ENCODE measurements around the gene SYT1.

The SYT1 gene

GRCh38 chr12:78864403-78864869 is at the start of gene SYT1:
SYT1 (plus strand) TSS chr12:78864774.
- H3K4me3 ChIP-seq (ENCODE audit: severe bottlenecking): peak within 1 kb of the TSS; percentile 62
- TF ChIP-seq CTCF (IDR thresholded peaks at IDR 0.05; ENCODE audit: poor library complexity, severe bottlenecking): no peak
- no peaks in the 10 kb centered on the region for H3K27me3 ChIP-seq (ENCODE audit: insufficient read depth, poor library complexity, severe bottlenecking)
- H3K36me3 ChIP-seq (ENCODE audit: low read depth): no peaks in the 10 kb centered on the region; the same call in 1 of the 2 replicates
- DNase-seq (ENCODE audit: low spot score) (peak; percentile 82), ATAC-seq (ENCODE audit: low read depth) (peak; percentile 90)
- H3K9me3 ChIP-seq (ENCODE audit: severe bottlenecking): no peaks in the 10 kb centered on the region
- peaks cover 5% of the 10 kb centered on the region for H3K4me1 ChIP-seq (ENCODE audit: insufficient read depth, poor library complexity, severe bottlenecking)
- peak within 1 kb of the TSS; percentile 6 for H3K27ac ChIP-seq (ENCODE audit: poor library complexity, severe bottlenecking)

GRCh38 chr12:78818487-78818886 is 46.1 kb upstream of the SYT1 start:
- Histone ChIP-seq H3K9me3 (ENCODE audit: severe bottlenecking) (no peaks in the 10 kb centered on the region), H3K27ac (ENCODE audit: poor library complexity, severe bottlenecking) (no peak overlapping the region), H3K36me3 (ENCODE audit: low read depth) (no peaks in the 10 kb centered on the region), H3K4me1 (ENCODE audit: insufficient read depth, poor library complexity, severe bottlenecking) (no peaks in the 10 kb centered on the region), H3K4me3 (ENCODE audit: severe bottlenecking) (no peak overlapping the region), H3K27me3 (ENCODE audit: insufficient read depth, poor library complexity, severe bottlenecking) (no peaks in the 10 kb centered on the region)
- ATAC-seq (ENCODE audit: low read depth) (no peak), DNase-seq (ENCODE audit: low spot score) (no peak)
- TF ChIP-seq CTCF (IDR thresholded peaks at IDR 0.05; ENCODE audit: poor library complexity, severe bottlenecking): no peak

- Histone ChIP-seq H3K27ac (ENCODE audit: poor library complexity, severe bottlenecking) (no peak overlapping the region), H3K4me3 (ENCODE audit: severe bottlenecking) (no peak overlapping the region), H3K27me3 (ENCODE audit: insufficient read depth, poor library complexity, severe bottlenecking) (no peaks in the 10 kb centered on the region), H3K9me3 (ENCODE audit: severe bottlenecking) (no peaks in the 10 kb centered on the region), H3K36me3 (ENCODE audit: low read depth) (no peaks in the 10 kb centered on the region), H3K4me1 (ENCODE audit: insufficient read depth, poor library complexity, severe bottlenecking) (no peaks in the 10 kb centered on the region)
- no peak for TF ChIP-seq CTCF (IDR thresholded peaks at IDR 0.05; ENCODE audit: poor library complexity, severe bottlenecking)
- DNase-seq (ENCODE audit: low spot score): no peak
- ATAC-seq (ENCODE audit: low read depth): no peak
Observed at GRCh38 chr12:78820946-78821345, 43.6 kb upstream of the SYT1 start.

GRCh38 chr12:78824918-78825317 is 39.7 kb upstream of the SYT1 start:
- Histone ChIP-seq H3K27ac (ENCODE audit: poor library complexity, severe bottlenecking) (no peak overlapping the region), H3K4me3 (ENCODE audit: severe bottlenecking) (no peak overlapping the region), H3K4me1 (ENCODE audit: insufficient read depth, poor library complexity, severe bottlenecking) (no peaks in the 10 kb centered on the region), H3K9me3 (ENCODE audit: severe bottlenecking) (no peaks in the 10 kb centered on the region), H3K36me3 (ENCODE audit: low read depth) (no peaks in the 10 kb centered on the region), H3K27me3 (ENCODE audit: insufficient read depth, poor library complexity, severe bottlenecking) (no peaks in the 10 kb centered on the region)
- TF ChIP-seq CTCF (IDR thresholded peaks at IDR 0.05; ENCODE audit: poor library complexity, severe bottlenecking): no peak
- DNase-seq (ENCODE audit: low spot score) (no peak), ATAC-seq (ENCODE audit: low read depth) (no peak)

GRCh38 chr12:78829690-78830089 is 34.9 kb upstream of the SYT1 start:
- no peak for DNase-seq (ENCODE audit: low spot score)
- no peaks in the 10 kb centered on the region for H3K36me3 ChIP-seq (ENCODE audit: low read depth)
- H3K4me1 ChIP-seq (ENCODE audit: insufficient read depth, poor library complexity, severe bottlenecking): no peaks in the 10 kb centered on the region
- H3K27me3 ChIP-seq (ENCODE audit: insufficient read depth, poor library complexity, severe bottlenecking): no peaks in the 10 kb centered on the region
- no peaks in the 10 kb centered on the region for H3K9me3 ChIP-seq (ENCODE audit: severe bottlenecking)
- H3K27ac ChIP-seq (ENCODE audit: poor library complexity, severe bottlenecking): no peak overlapping the region
- H3K4me3 ChIP-seq (ENCODE audit: severe bottlenecking): no peak overlapping the region
- ATAC-seq (ENCODE audit: low read depth): no peak
- no peak for TF ChIP-seq CTCF (IDR thresholded peaks at IDR 0.05; ENCODE audit: poor library complexity, severe bottlenecking)

All from RWPE2 (cell line).